Endothelial cell of umbilical vein (primary cell): ENCODE measurements around the gene FMC1. TPM values are rescaled to one million over a fixed set of nuclear protein-coding genes. Genes with fewer than 3 reads are reported as not detected.

Experiments
- BruUV-seq: library from RNA; stranded (reverse); fragments of 400-500 nt; replicated peaks from 2 replicates; lab custom pipeline; 2021; lab: Mats Ljungman, UMichigan
- CTCF ChIA-PET: fragments of 300-600, 350-600 bp; sonication (Branson Sonifier 250); formaldehyde crosslinking; loops from one replicate; lab custom pipeline; 2021; ENCODE audit warnings: antibody characterized with exemption, inconsistent platforms; lab: Charles Lee
- POLR2A ChIA-PET: fragments of 300-600, 350-600 bp; sonication (Branson Sonifier 250); formaldehyde crosslinking; loops from one replicate; lab custom pipeline; 2021; ENCODE audit warnings: antibody characterized with exemption, inconsistent platforms; lab: Charles Lee
- DNase-seq: peaks from one replicate; pipeline ENCODE4 v3.0.0-alpha.2; 2011; ENCODE audit warnings: low read depth, low spot score
- FAIRE-seq: peaks from 2 replicates; lab custom pipeline; 2011; peaks lifted over from hg19 to GRCh38; lab: Jason Lieb, UNC
- H2AFZ ChIP-seq: 2 replicates; pipeline ENCODE4 v1.6.0; 2012; ENCODE audit warnings: low read depth, low read length, control low read depth, inconsistent platforms
- H3K27ac ChIP-seq: 2 replicates; pipeline ENCODE4 v1.5.1; 2011; ENCODE audit warnings: low read depth, mild to moderate bottlenecking, control low read depth, low read length, moderate library complexity; ENCODE audit not compliant: insufficient read depth
- H3K27me3 ChIP-seq, 2 experiments: 2 replicates each; pipeline versions ENCODE4 v1.6.0 to v1.6.1; 2011; ENCODE audit warnings: low read length in 2 of 2, mixed read lengths in 1 of 2; ENCODE audit not compliant: control insufficient read depth in 2 of 2, insufficient read depth in 2 of 2
- H3K36me3 ChIP-seq, 2 experiments: 2 replicates in 1 of 2; 3 replicates in 1 of 2; pipeline ENCODE4 v1.5.1; 2011; ENCODE audit warnings: low read length in 2 of 2, mild to moderate bottlenecking in 1 of 2, moderate library complexity in 1 of 2; ENCODE audit not compliant: control insufficient read depth in 2 of 2, insufficient read depth in 2 of 2; ENCODE audit errors: extremely low read depth in 1 of 2
- H3K4me1 ChIP-seq: 3 replicates; pipeline ENCODE4 v1.5.1; 2011; ENCODE audit warnings: mild to moderate bottlenecking, low read length; ENCODE audit not compliant: control insufficient read depth, insufficient read depth; ENCODE audit errors: extremely low read depth
- H3K4me2 ChIP-seq: 2 replicates; pipeline ENCODE4 v1.6.1; 2011; ENCODE audit warnings: low read length, control low read depth, mixed read lengths; ENCODE audit not compliant: insufficient read depth
- H3K4me3 ChIP-seq, 3 experiments: fragments of 200-600 bp in 1 of 3; sonication (generic), shearing (Covaris generic) in 1 of 3; replicated peaks in 1 of 3; 2 replicates each; pipeline ENCODE4 v1.5.1; 2011 to 2016; ENCODE audit warnings: control low read depth in 3 of 3, low read length in 3 of 3, mild to moderate bottlenecking in 2 of 3, inconsistent platforms in 1 of 3, low read depth in 1 of 3, moderate library complexity in 1 of 3; ENCODE audit not compliant: insufficient read depth in 1 of 3
- H3K79me2 ChIP-seq: 2 replicates; pipeline ENCODE4 v1.6.0; 2012; ENCODE audit warnings: low read length, inconsistent platforms; ENCODE audit not compliant: control insufficient read depth, insufficient read depth
- H3K9ac ChIP-seq: replicated peaks from 2 replicates; pipeline ENCODE3; 2011; ENCODE audit warnings: low read length, control low read depth; ENCODE audit not compliant: insufficient read depth; ENCODE audit errors: extremely low read depth
- H3K9me1 ChIP-seq: replicated peaks from 3 replicates; pipeline ENCODE4 v1.6.0; 2011; ENCODE audit warnings: mild to moderate bottlenecking, low read length; ENCODE audit not compliant: control insufficient read depth, insufficient read depth; ENCODE audit errors: extremely low read depth
- H3K9me3 ChIP-seq: replicated peaks from 2 replicates; pipeline ENCODE4 v1.5.1; 2012; ENCODE audit warnings: low read length, inconsistent platforms; ENCODE audit not compliant: control insufficient read depth, insufficient read depth
- H4K20me1 ChIP-seq: replicated peaks from 2 replicates; pipeline ENCODE3; 2011; ENCODE audit warnings: mild to moderate bottlenecking, low read length; ENCODE audit not compliant: control insufficient read depth, insufficient read depth; ENCODE audit errors: extremely low read depth
- EZH2 ChIP-seq: IDR thresholded peaks from 2 replicates; pipeline ENCODE4 v1.6.1; 2012; ENCODE audit warnings: borderline replicate concordance, low read depth, mild to moderate bottlenecking, moderate library complexity, low read length, inconsistent platforms; ENCODE audit not compliant: severe bottlenecking
- FOS ChIP-seq: IDR thresholded peaks from 2 replicates; pipeline ENCODE4 v1.6.1; 2011; ENCODE audit warnings: mild to moderate bottlenecking, low read length, moderate library complexity, borderline replicate concordance; ENCODE audit not compliant: insufficient read depth
- GATA2 ChIP-seq: IDR thresholded peaks from 2 replicates; pipeline ENCODE4 v1.7.0; 2011; ENCODE audit warnings: low read depth, mild to moderate bottlenecking, moderate library complexity, mixed read lengths, low read length; ENCODE audit not compliant: insufficient read length, insufficient read depth
- JUN ChIP-seq: IDR thresholded peaks from 2 replicates; pipeline ENCODE4 v1.6.1; 2011; ENCODE audit warnings: borderline replicate concordance, low read depth; ENCODE audit not compliant: insufficient read length, insufficient read depth
- MYC ChIP-seq: IDR thresholded peaks from one replicate; pipeline ENCODE4 v1.6.1; 2011; ENCODE audit warnings: mild to moderate bottlenecking, low read depth, low read length
- POLR2A ChIP-seq: IDR thresholded peaks from 2 replicates; pipeline ENCODE4 v1.6.1; 2012; ENCODE audit warnings: low read depth, mild to moderate bottlenecking, control low read depth, low read length
- POLR2AphosphoS5 ChIP-seq: IDR thresholded peaks from 2 replicates; pipeline ENCODE4 v1.6.1; 2012; ENCODE audit warnings: low read depth, mild to moderate bottlenecking, control low read depth, low read length, moderate library complexity; ENCODE audit not compliant: insufficient read depth
- dilution Hi-C: fragments of 300-500 bp; cut with MboI; formaldehyde crosslinking; loops from one replicate; pipeline ENCODE4 v1.15.0; 2019; ENCODE audit warnings: low sequenced_read_pairs; ENCODE audit not compliant: extremely low pct_ligation_motif_present
- intact Hi-C: fragments of 100-400 bp; cut with micrococcal nuclease; formaldehyde crosslinking; loops from one replicate; pipeline ENCODE4 v1.10.0; 2022
- polyA plus RNA-seq, 4 experiments: library from polyadenylated mRNA; depleted of rRNA in 3 of 4; stranded (reverse) in 3 of 4; unstranded in 1 of 4; fragments of >200 nt; gene quantifications; 2 replicates each; pipeline versions ENCODE4 v1.2.1 to v1.2.3, GENCODE V29; 2011 to 2012; ENCODE audit warnings: missing spikeins in 1 of 4
- total RNA-seq: library from RNA; stranded (reverse); gene quantifications from 2 replicates; pipeline ENCODE4 v1.2.3, GENCODE V29; 2021
- TF ChIP-seq, protein P1 (sequence below): IDR thresholded peaks from 2 replicates; pipeline ENCODE4 v1.6.1; 2011; ENCODE audit not compliant: insufficient read depth, insufficient read length
- TF ChIP-seq, protein P2 (sequence below), 2 donors: IDR thresholded peaks; 1 replicate in 1 of 2; 2 replicates in 1 of 2; pipeline ENCODE4 v1.5.1; 2011; ENCODE audit warnings: low read length in 2 of 2, mild to moderate bottlenecking in 2 of 2, moderate library complexity in 2 of 2, control low read depth in 1 of 2, inconsistent platforms in 1 of 2, low read depth in 1 of 2; ENCODE audit not compliant: insufficient read depth in 1 of 2; ENCODE audit errors: extremely low read depth in 1 of 2

The FMC1 gene
- total and polyA plus RNA-seq, 2 donors (not counting 3 experiments of a cell fraction or from before 2014, with no cell fraction given): 10.7 to 23.5 TPM

DNA sequence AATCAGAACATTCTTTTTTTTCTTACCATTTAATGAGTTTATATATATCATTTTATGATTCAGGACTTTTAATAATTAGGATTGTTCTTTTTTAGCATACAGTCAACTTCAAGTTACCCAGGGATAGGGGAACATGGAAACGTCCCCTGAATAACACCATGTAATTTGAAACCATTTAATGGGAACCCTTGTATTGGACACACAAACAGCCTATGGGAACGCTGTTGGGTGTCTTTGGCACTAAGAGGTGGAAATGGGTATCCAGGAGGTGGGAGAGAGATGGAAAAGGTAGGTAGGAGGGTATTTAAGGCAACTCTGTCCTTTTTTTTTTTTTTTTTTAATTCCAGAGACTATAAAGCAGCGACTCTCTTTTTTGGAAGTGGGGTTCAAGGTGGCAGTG is 21.2 kb downstream of the FMC1 start:
- Histone ChIP-seq H3K9ac (no peak overlapping the region), H3K79me2 (peaks cover 70% of the 10 kb centered on the region), H3K4me3 (no peak overlapping the region), H3K9me3 (no peaks in the 10 kb centered on the region), H3K27me3 (no peaks in the 10 kb centered on the region), H3K4me1 (peaks cover 21% of the 10 kb centered on the region), H2AFZ (no peak overlapping the region), H3K4me2 (peak overlapping the region; percentile 99), H3K36me3 (peaks cover 6% of the 10 kb centered on the region in 2 experiments), H4K20me1 (peaks cover 7% of the 10 kb centered on the region), H3K9me1 (peaks cover 2% of the 10 kb centered on the region), H3K27ac (no peak overlapping the region)
- dilution Hi-C loops: no loop called here
- FAIRE-seq: no peak
- TF ChIP-seq FOS (no peak), JUN (no peak), POLR2AphosphoS5 (no peak)
- TF ChIP-seq, protein P1, sequence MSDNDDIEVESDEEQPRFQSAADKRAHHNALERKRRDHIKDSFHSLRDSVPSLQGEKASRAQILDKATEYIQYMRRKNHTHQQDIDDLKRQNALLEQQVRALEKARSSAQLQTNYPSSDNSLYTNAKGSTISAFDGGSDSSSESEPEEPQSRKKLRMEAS: no peak
- DNase-seq: no peak
- CTCF ChIA-PET: no interaction called here
- no TSS peak for BruUV-seq
- intact Hi-C loops: loop anchor here (10.0 kb wide), 1 partner anchor 682 kb away; no protein-coding TSS in a partner anchor
- POLR2A ChIA-PET: no interaction called here

DNA sequence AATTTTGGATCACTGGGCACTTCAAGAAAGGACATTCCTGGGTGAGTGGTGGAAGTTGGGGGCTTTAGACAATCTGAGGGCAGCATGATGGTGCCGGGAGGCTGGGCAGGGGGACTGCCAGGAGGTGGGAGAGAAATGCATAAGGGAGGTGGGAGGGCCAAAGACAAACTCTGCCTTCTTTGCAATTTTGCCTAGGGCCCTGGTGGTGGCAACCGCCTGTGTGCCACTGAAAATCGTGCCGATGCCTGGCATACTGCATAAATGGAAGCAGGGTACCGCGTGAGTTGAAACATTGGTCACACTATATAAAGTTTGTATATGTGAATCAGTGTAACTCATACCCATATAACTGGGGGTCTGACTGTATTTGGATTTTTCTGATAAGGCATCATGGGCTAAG is 21.8 kb downstream of the FMC1 start:
- no peak for DNase-seq
- peaks cover 7% of the 10 kb centered on the region for H4K20me1 ChIP-seq
- FAIRE-seq: no peak
- no peak overlapping the region for H2AFZ ChIP-seq
- dilution Hi-C loops (no loop called here), intact Hi-C loops (loop anchor here (10.0 kb wide), 1 partner anchor 682 kb away; no protein-coding TSS in a partner anchor)
- no peak overlapping the region for H3K4me3 ChIP-seq
- H3K27me3 ChIP-seq: no peaks in the 10 kb centered on the region
- no peak overlapping the region for H3K4me2 ChIP-seq
- BruUV-seq: no TSS peak
- H3K9me3 ChIP-seq: no peaks in the 10 kb centered on the region
- TF ChIP-seq POLR2A (no peak), FOS (no peak), JUN (no peak), GATA2 (no peak), EZH2 (no peak), MYC (no peak), POLR2AphosphoS5 (no peak)
- TF ChIP-seq, protein P1: no peak
- TF ChIP-seq, protein P2, sequence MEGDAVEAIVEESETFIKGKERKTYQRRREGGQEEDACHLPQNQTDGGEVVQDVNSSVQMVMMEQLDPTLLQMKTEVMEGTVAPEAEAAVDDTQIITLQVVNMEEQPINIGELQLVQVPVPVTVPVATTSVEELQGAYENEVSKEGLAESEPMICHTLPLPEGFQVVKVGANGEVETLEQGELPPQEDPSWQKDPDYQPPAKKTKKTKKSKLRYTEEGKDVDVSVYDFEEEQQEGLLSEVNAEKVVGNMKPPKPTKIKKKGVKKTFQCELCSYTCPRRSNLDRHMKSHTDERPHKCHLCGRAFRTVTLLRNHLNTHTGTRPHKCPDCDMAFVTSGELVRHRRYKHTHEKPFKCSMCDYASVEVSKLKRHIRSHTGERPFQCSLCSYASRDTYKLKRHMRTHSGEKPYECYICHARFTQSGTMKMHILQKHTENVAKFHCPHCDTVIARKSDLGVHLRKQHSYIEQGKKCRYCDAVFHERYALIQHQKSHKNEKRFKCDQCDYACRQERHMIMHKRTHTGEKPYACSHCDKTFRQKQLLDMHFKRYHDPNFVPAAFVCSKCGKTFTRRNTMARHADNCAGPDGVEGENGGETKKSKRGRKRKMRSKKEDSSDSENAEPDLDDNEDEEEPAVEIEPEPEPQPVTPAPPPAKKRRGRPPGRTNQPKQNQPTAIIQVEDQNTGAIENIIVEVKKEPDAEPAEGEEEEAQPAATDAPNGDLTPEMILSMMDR (IDR thresholded peaks at IDR 0.05; ENCODE audit: extremely low read depth in 1 of 2, insufficient read depth in 1 of 2, low read depth in 1 of 2, low read length in 2 of 2): no peak
- H3K79me2 ChIP-seq: peaks cover 77% of the 10 kb centered on the region
- no peak overlapping the region for H3K9ac ChIP-seq
- H3K36me3 ChIP-seq: peaks cover 6% of the 10 kb centered on the region in 2 experiments
- POLR2A ChIA-PET: no interaction called here
- CTCF ChIA-PET: no interaction called here
- H3K4me1 ChIP-seq: peaks cover 21% of the 10 kb centered on the region
- H3K27ac ChIP-seq: no peak overlapping the region
- peaks cover 2% of the 10 kb centered on the region for H3K9me1 ChIP-seq
